VCaP (cell line): ENCODE results near the gene WDR12.

ENCODE experiments used
- H3K27ac ChIP-seq: fragments of 450-650 bp; 2 replicates; pipeline ENCODE4 v1.5.1; 2017
- TF ChIP-seq, protein P1 (sequence below): fragments of 450-650 bp; conservative IDR thresholded peaks from 2 replicates; pipeline ENCODE4 v1.5.1; 2017; ENCODE audit warnings: mild to moderate bottlenecking, moderate library complexity

The WDR12 gene

DNA sequence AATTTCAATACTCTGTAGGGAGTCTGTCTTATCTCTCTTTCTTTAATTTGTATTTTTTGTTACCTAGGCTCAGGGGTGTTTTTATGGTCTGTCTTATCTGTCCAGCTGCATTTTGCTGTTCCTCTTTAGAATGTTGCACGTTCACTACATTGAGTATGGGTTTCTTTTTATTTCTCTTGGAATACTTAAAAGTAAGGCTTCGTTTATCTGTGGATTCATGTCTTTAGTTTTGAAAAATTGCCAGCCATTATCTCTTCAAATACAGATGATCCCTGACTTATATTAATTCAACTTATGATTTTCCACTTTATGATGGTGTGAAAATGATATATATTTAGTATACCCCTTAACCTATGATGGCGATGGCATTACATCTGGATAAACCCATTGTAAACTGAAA, 27.5 kb upstream of the WDR12 start:
- TF ChIP-seq, protein P1, sequence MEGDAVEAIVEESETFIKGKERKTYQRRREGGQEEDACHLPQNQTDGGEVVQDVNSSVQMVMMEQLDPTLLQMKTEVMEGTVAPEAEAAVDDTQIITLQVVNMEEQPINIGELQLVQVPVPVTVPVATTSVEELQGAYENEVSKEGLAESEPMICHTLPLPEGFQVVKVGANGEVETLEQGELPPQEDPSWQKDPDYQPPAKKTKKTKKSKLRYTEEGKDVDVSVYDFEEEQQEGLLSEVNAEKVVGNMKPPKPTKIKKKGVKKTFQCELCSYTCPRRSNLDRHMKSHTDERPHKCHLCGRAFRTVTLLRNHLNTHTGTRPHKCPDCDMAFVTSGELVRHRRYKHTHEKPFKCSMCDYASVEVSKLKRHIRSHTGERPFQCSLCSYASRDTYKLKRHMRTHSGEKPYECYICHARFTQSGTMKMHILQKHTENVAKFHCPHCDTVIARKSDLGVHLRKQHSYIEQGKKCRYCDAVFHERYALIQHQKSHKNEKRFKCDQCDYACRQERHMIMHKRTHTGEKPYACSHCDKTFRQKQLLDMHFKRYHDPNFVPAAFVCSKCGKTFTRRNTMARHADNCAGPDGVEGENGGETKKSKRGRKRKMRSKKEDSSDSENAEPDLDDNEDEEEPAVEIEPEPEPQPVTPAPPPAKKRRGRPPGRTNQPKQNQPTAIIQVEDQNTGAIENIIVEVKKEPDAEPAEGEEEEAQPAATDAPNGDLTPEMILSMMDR: no peak
- H3K27ac ChIP-seq: no peak overlapping the region

DNA sequence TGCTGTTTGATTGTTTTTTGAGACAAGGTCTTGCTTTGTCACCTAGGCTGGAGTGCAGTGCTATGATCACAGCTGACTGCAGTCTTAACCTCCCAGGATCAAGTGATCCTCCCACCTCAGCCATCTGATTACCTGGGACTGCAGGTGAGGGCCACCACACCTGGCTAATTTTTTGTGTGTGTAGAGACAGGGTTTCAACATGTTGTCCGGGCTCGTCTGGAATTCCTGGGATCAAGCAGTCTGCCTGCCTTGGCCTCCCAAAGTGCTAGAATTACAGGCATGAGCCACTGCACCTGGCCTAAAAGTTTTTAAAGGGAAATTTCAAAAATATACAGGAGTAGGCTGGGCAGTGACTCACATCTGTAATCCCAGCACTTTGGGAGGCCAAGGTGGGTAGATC, 23.0 kb upstream of the WDR12 start:
- TF ChIP-seq, protein P1: no peak
- H3K27ac ChIP-seq: no peak overlapping the region

DNA sequence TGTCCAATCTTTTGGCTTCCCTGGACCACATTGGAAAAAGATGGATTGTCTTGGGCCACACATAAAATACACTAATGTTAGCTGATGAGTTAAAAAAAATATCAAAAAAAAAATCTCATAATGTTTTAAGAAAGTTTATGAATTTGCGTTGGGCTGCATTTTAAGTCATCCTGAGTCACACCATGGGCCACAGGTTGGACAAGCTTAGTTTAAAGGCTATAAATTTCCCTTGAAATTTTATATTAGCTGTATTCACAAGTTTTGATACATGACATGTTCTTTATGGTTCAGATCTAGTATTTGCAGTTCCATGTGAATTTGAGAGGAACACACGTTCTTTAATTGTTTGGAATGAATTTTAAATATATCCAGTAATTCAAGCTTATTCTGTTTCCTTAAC, 22.5 kb upstream of the WDR12 start:
- TF ChIP-seq, protein P1: no peak
- H3K27ac ChIP-seq: no peak overlapping the region

DNA sequence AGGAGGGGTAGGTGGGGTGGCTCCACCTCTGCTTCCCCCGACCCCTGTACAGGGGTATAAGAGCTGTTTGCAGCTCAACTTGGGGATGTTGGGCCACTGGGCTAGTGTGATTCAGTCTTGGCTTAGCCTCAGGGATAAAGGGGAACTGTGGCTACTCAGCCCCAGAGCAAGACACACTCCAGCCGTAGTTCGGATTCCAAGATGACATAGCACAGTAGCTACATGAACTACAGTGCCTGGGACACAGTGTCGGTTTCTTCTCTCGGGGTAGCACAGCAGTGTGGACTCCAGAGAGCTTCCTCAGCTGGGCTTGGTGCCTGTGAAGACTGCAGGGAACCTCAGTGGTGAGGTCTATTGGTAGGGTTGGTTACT, 21.7 kb upstream of the WDR12 start:
- no peak overlapping the region for H3K27ac ChIP-seq
- TF ChIP-seq, protein P1: no peak

DNA sequence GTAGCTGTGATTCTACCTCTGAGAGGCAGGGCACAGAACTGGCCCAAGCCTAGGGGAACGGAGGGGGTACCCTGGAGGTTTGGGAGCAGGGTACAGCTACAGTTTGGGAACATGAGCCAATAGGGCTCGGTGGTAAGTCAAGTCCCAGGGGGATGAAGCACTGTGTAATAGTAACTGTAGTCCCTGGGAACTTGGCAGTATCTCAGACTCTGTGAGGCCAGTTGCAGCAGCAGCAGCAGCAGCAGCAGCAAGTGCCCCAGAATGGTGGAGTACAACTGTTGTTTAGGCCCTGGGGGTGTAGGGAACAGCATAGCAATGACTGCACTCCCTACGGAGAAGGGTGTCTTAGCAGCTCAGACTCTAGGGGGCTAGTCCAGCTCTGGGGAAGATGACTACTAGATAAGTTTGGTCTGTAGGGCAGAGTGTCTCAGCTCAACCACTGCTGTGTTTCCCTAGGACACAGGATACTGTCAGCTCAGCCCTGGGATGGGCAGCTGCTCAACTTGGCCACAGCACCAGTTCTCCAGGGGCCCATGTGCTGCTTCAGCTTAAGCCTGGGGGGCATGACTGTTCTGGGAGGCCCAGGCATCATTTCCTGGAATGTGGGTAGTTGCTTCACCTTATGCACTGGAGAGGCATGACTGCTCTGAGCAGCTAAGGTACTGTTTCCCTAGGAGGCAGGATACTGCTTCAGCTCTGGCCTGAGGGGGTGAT, 21.1 kb upstream of the WDR12 start:
- H3K27ac ChIP-seq: no peak overlapping the region
- TF ChIP-seq, protein P1: no peak

DNA sequence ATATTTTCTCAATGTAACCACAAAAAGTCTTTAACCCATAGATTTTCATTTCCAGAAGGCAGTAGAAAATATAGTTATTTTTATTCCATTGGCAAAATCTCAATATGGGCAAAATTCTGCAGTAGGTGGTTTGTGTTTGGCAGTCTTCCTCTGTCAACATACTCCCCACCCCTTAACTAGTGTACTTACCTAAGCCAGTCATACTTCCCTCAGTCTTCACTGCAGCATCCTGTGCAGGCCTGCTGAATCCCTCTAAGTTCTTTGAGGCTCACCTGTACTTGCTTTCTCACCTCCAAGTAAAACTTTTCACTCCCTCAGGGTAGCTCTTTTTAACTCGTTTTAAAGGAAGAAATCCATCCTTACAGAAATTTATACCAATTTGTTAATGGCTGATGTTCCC, 7.4 kb upstream of the WDR12 start:
- TF ChIP-seq, protein P1: no peak
- no peak overlapping the region for H3K27ac ChIP-seq

DNA sequence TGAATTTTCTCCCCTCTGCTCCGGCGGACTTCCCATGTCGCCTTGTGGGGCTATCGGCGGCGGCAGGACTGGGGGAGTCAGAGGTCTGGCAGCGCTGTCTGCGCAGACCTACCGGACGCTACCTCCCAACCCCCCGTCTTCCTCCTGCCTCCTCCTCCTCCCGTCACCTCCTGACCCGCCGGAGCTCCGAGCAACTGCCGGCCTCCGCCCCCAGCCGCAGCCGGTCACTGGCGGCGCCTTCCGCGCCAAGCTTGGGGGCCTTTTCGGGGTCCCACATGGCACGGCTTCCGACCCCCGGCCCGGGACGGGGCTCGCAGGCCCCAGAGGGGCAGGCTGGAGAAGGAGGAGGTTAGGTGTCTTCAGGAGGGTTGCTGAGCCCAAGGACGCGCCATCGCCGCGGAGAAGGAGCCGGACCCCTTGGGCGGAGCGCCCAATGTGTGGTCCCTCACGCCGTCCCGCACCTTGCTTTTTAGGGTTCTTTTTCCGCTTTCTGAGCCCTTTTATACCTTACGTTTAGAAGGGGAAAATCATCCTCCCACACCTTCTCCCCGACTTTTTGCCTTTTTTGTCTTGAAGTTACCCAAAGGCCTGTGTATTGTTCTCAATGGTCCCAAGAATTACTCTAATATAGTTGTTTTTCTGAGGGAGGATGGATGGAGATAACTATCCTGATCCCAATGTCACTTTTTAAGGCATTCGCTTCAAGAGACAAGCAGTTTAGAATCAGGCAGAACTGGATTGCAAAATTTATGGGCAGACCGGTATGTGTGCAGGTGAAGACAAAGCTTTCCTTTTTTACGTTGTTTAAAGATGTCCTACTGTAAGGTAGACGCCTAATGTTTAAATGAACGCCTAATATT, 1.1 kb upstream of the WDR12 start:
- peak overlapping the region; percentile 90 for H3K27ac ChIP-seq

DNA sequence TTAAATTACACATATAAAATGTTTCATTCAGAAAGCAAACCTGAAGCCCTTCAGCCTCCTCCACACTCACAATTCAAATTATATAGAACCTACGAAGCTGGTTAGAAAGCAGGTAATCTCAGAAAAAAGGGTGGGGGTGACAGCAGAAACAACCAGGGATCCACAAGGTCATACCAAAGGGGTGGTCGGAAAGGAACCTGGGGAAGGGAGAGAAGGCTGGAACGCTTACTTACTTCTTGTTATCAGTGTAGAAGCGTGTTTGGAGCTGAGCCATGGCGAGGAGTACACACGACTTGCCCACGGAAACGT, 316 bp downstream of the WDR12 start:
- peak overlapping the region; percentile 90 for H3K27ac ChIP-seq
- TF ChIP-seq, protein P1: no peak
